Activated CD4-positive, alpha-beta memory T cell treated with anti-CD3 and anti-CD28 coated beads for 36 hours (primary cell): ENCODE measurements around the gene DOCK2. TPM values are rescaled to one million over a fixed set of nuclear protein-coding genes. Genes with fewer than 3 reads are reported as not detected.
"Not testable (repeated sequence)": the region's sequence is repeated elsewhere in the genome, so short reads cannot be mapped to it uniquely, and the experiment has no call there.

Experiments used
- CTCF ChIA-PET: fragments of 350-600 bp; sonication (Branson Sonifier 250); formaldehyde crosslinking; loops from one replicate; lab custom pipeline; 2021; ENCODE audit warnings: antibody characterized with exemption, inconsistent platforms; lab: Charles Lee
- POLR2A ChIA-PET: fragments of 350-600 bp; sonication (Branson Sonifier 250); formaldehyde crosslinking; loops from one replicate; lab custom pipeline; 2021; ENCODE audit warnings: antibody characterized with exemption; lab: Charles Lee
- DNase-seq: peaks from one replicate; pipeline ENCODE4 v3.0.0-alpha.2; 2020
- H3K27ac Mint-ChIP-seq: one replicate; pipeline ENCODE4 v1.8.0; 2021; ENCODE audit warnings: mixed read lengths
- H3K27me3 Mint-ChIP-seq: one replicate; pipeline ENCODE4 v1.8.0; 2021; ENCODE audit warnings: mixed read lengths
- H3K36me3 Mint-ChIP-seq: one replicate; pipeline ENCODE4 v1.8.0; 2021; ENCODE audit warnings: mixed read lengths
- H3K4me1 Mint-ChIP-seq: one replicate; pipeline ENCODE4 v1.8.0; 2021; ENCODE audit warnings: low read depth, mixed read lengths
- H3K4me3 Mint-ChIP-seq: one replicate; pipeline ENCODE4 v1.8.0; 2021; ENCODE audit warnings: mild to moderate bottlenecking, mixed read lengths
- H3K9me3 Mint-ChIP-seq: one replicate; pipeline ENCODE4 v1.8.0; 2021; ENCODE audit warnings: mixed read lengths
- intact Hi-C: fragments of 100-400 bp; cut with micrococcal nuclease; formaldehyde crosslinking; loops from one replicate; pipeline ENCODE4 v1.15.1; 2023
- total RNA-seq, 2 experiments: library from RNA; stranded (reverse); gene quantifications; one replicate each; pipeline ENCODE4 v1.2.3, GENCODE V29; 2021

Gene DOCK2
- total RNA-seq, 2 experiments from 2014 or later: 191 to 205 TPM

DNA sequence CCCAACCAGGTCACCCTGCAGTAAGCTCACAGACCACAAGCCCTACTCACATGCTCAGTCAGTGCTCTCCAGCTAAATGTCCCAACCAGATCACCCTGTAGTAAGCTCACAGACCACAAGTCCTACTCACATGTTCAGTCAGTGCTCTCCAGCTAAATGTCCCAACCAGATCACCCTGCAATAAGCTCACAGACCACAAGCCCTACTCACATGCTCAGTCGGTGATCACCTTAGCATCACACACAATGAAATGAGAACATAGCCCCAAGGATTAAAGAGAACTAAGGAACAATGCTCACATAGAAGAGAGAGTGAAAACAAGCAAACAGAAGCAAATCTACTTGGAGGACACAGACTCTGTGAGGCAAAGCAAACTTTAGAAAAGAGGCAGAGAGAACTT, 197.5 kb downstream of the DOCK2 start:
- POLR2A ChIA-PET, CTCF ChIA-PET, H3K4me3 Mint-ChIP-seq, intact Hi-C loops, H3K9me3 Mint-ChIP-seq, H3K27me3 Mint-ChIP-seq: not testable (repeated sequence)
- peak; percentile 20 for DNase-seq
- peaks cover 35% of the 10 kb centered on the region for H3K4me1 Mint-ChIP-seq
- peak overlapping the region; percentile 49 for H3K27ac Mint-ChIP-seq
- peaks cover 23% of the 10 kb centered on the region for H3K36me3 Mint-ChIP-seq

DNA sequence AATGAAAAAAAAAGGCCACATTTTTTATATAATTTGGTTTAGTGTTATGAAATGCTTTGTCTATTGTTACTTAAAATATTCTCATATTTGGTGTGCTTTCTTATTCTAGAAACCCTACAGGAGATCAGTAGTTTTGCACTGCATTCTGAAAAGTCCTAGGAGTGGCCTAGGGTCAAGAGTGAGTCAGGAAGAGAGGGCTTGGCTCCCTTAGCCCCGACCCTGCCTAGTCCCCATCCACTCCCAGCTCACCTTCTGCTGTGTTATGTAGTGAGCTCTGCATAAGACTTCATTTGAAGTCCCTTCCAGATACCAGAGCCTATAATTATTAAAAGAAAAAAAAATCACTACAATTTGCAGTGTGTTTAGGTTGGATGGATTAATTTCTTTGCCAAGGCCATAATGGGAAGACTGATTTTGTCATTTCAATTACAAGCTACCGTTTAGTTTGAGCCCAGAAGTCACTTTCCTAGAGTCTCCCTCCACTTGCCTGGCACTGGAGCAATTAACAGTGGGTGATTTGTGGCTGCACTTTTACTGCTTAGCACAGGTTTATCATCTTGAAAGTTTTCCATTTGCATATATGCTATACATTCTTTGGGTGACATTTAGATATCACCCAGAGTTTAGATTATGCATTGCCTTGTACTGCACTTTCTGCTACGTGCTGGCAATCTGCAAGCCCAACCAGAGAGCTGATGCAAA, 199.9 kb downstream of the DOCK2 start:
- Mint-ChIP-seq H3K27me3 (no peaks in the 10 kb centered on the region), H3K27ac (no peak overlapping the region), H3K9me3 (no peaks in the 10 kb centered on the region), H3K4me3 (no peak overlapping the region), H3K4me1 (peaks cover 30% of the 10 kb centered on the region), H3K36me3 (peaks cover 41% of the 10 kb centered on the region)
- DNase-seq: no peak
- CTCF ChIA-PET: no interaction called here
- POLR2A ChIA-PET: no interaction called here
- intact Hi-C loops: no loop called here

DNA sequence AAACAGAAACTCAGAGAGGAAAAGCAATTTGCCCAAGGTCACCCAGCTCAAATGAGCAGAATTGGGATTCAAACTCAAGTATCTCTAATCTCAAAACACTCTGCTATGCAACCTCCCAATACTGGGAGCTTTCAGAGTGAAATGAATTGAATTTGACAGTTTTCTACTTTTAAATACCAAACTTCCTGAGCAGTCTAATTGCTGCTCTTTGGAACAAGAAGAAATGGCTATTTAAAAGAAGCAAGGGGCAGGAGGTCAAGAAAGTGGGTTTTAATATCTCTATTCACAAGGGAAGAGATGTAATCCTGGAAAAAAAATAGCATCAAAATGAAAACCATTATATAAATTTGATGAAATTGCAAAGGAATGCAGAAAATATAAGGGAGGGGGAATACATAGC, 200.6 kb downstream of the DOCK2 start:
- ChIA-PET CTCF (no interaction called here), POLR2A (no interaction called here)
- no peaks in the 10 kb centered on the region for H3K27me3 Mint-ChIP-seq
- no peak overlapping the region for H3K27ac Mint-ChIP-seq
- no peak overlapping the region for H3K4me3 Mint-ChIP-seq
- no peak for DNase-seq
- intact Hi-C loops: no loop called here
- peaks cover 44% of the 10 kb centered on the region for H3K36me3 Mint-ChIP-seq
- peaks cover 25% of the 10 kb centered on the region for H3K4me1 Mint-ChIP-seq
- no peaks in the 10 kb centered on the region for H3K9me3 Mint-ChIP-seq

DNA sequence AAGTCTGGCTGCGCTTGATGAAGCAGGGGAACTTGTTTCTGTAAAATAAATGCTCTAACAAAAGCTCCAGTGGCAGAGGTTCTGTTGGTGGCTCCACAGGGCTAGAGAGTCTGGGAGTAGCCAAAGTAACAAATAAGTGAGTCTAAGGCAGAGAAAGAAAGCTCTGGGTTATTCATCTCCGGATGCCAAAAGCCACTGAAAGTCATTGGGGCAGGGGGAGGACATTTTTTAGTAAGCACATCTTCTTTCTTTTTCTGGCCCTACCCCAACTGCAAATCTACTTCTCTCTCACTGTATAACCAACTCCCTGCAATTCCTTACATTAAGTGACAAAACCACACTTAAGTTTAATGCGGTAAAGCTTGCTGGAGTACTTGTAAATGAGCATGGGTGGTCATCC, 201.6 kb downstream of the DOCK2 start:
- H3K27ac Mint-ChIP-seq: no peak overlapping the region

DNA sequence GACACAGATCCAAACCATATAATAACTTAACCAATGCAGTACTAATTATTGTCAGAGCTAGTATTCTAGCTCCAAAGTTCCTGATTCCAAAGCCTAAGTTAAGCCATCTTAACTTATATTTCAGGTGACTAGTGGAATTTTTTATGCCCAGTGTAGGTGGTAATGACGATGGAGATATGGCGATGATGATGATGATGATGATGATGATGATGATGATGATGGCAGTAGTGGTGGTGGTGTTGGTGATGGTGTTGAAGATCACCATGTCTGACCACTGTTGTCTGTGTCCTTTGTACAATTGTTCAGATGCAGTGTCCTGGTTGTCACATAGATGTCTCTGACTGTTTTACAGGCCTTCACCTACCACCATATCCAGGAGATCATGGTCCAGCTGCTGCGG, 203.3 kb downstream of the DOCK2 start:
- POLR2A ChIA-PET: no interaction called here
- Mint-ChIP-seq H3K27ac (no peak overlapping the region), H3K27me3 (no peaks in the 10 kb centered on the region), H3K36me3 (peaks cover 62% of the 10 kb centered on the region), H3K9me3 (no peaks in the 10 kb centered on the region), H3K4me1 (peaks cover 11% of the 10 kb centered on the region), H3K4me3 (no peak overlapping the region)
- DNase-seq: no peak
- CTCF ChIA-PET: no interaction called here
- intact Hi-C loops: no loop called here

More for the DNA sequence above, 201.6 kb downstream of the DOCK2 start:
- no peak overlapping the region for H3K4me3 Mint-ChIP-seq
- no peaks in the 10 kb centered on the region for H3K9me3 Mint-ChIP-seq
- DNase-seq: peak; percentile 18
- no peaks in the 10 kb centered on the region for H3K27me3 Mint-ChIP-seq
- ChIA-PET CTCF (no interaction called here), POLR2A (no interaction called here)
- peaks cover 50% of the 10 kb centered on the region for H3K36me3 Mint-ChIP-seq
- intact Hi-C loops: no loop called here
- peaks cover 17% of the 10 kb centered on the region for H3K4me1 Mint-ChIP-seq

DNA sequence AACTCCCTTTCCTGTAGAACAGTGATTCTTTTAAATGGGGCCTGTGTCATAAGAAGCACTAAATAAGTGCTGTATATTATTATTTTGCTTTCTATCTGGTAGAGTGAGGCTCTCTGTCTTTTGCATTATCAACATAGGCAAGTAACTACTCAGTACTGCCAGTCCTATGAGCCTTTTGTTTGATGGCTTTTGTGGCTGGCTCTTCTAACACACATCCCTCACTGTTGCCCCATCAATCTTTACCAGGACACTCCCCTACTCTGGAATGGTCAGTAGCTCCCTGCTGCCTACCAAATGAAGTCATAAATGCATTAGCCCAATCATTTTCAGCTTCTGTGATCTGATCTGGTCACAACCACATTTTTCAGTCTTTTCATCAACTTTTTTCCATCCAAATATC, 205.6 kb downstream of the DOCK2 start:
- ChIA-PET POLR2A (no interaction called here), CTCF (no interaction called here)
- H3K4me1 Mint-ChIP-seq: peaks cover 9% of the 10 kb centered on the region
- H3K9me3 Mint-ChIP-seq: peaks cover 2% of the 10 kb centered on the region
- no peak overlapping the region for H3K4me3 Mint-ChIP-seq
- H3K27me3 Mint-ChIP-seq: no peaks in the 10 kb centered on the region
- H3K27ac Mint-ChIP-seq: no peak overlapping the region
- intact Hi-C loops: no loop called here
- peaks cover 74% of the 10 kb centered on the region for H3K36me3 Mint-ChIP-seq
- no peak for DNase-seq

- ChIA-PET POLR2A (no interaction called here), CTCF (no interaction called here)
- Mint-ChIP-seq H3K4me1 (peaks cover 4% of the 10 kb centered on the region), H3K9me3 (peaks cover 41% of the 10 kb centered on the region), H3K27me3 (no peaks in the 10 kb centered on the region), H3K27ac (no peak overlapping the region), H3K4me3 (no peak overlapping the region), H3K36me3 (peaks cover 80% of the 10 kb centered on the region)
- intact Hi-C loops: no loop called here
- DNase-seq: no peak
Observed at GRCh38 chr5:169847519-169847918, 210.4 kb downstream of the DOCK2 start.

GRCh38 chr5:169848271-169848670, 211.2 kb downstream of the DOCK2 start:
- Mint-ChIP-seq H3K4me3 (no peak overlapping the region), H3K9me3 (peaks cover 47% of the 10 kb centered on the region), H3K4me1 (peaks cover 9% of the 10 kb centered on the region), H3K27me3 (no peaks in the 10 kb centered on the region), H3K36me3 (peaks cover 81% of the 10 kb centered on the region), H3K27ac (no peak overlapping the region)
- intact Hi-C loops: no loop called here
- CTCF ChIA-PET: no interaction called here
- DNase-seq: no peak
- POLR2A ChIA-PET: no interaction called here

GRCh38 chr5:169848792-169849191, 211.7 kb downstream of the DOCK2 start:
- Mint-ChIP-seq H3K27ac (no peak overlapping the region), H3K9me3 (peaks cover 47% of the 10 kb centered on the region), H3K4me1 (peaks cover 11% of the 10 kb centered on the region), H3K27me3 (no peaks in the 10 kb centered on the region), H3K36me3 (peaks cover 80% of the 10 kb centered on the region), H3K4me3 (no peak overlapping the region)
- DNase-seq: no peak
- CTCF ChIA-PET: no interaction called here
- intact Hi-C loops: no loop called here
- POLR2A ChIA-PET: no interaction called here

GRCh38 chr5:169850409-169850808, 213.3 kb downstream of the DOCK2 start:
- intact Hi-C loops: no loop called here
- Mint-ChIP-seq H3K36me3 (peaks cover 78% of the 10 kb centered on the region), H3K27me3 (no peaks in the 10 kb centered on the region), H3K4me3 (no peak overlapping the region), H3K27ac (no peak overlapping the region), H3K9me3 (peaks cover 49% of the 10 kb centered on the region), H3K4me1 (peaks cover 14% of the 10 kb centered on the region)
- POLR2A ChIA-PET: interaction anchor here (0.7 kb wide), 1 partner anchor 45 kb away, joined by 4 read pairs; no protein-coding TSS in a partner anchor
- CTCF ChIA-PET: interaction anchor here (0.8 kb wide), 1 partner anchor 17 kb away, joined by 3 read pairs; no protein-coding TSS in a partner anchor
- no peak for DNase-seq

DNA sequence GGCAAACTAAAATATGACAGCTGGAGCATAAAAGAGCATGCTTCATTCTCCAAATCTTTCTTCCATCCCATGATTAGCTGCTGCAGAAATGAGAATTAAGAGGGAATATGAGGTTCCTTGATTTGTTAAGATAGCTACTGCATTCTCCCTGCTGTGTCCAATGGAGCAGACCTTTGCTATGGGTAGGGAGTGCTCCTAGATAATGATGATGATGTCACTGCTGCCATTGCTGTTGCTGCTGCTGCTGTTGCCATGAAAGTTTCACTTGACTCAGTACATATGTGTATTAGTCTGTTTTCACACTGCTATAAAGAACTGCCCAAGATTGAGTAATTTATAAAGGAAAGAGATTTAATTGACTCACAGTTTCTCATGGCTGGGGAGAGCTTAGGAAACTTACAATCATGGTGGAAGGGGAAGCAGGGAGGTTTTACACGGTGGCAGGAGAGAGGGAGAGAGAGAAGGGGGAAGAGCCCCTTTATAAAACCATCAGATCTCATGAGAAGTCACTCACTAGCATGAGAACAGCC, 214.3 kb downstream of the DOCK2 start:
- Mint-ChIP-seq H3K36me3 (peaks cover 84% of the 10 kb centered on the region), H3K4me1 (peaks cover 23% of the 10 kb centered on the region), H3K27ac (no peak overlapping the region), H3K27me3 (no peaks in the 10 kb centered on the region), H3K4me3 (no peak overlapping the region), H3K9me3 (peaks cover 53% of the 10 kb centered on the region)
- intact Hi-C loops: no loop called here
- ChIA-PET POLR2A (interaction anchor here (0.7 kb wide), 1 partner anchor 46 kb away, joined by 4 read pairs; no protein-coding TSS in a partner anchor), CTCF (interaction anchor here (0.5 kb wide), 1 partner anchor 31 kb away, joined by 3 read pairs; no protein-coding TSS in a partner anchor)
- no peak for DNase-seq

DNA sequence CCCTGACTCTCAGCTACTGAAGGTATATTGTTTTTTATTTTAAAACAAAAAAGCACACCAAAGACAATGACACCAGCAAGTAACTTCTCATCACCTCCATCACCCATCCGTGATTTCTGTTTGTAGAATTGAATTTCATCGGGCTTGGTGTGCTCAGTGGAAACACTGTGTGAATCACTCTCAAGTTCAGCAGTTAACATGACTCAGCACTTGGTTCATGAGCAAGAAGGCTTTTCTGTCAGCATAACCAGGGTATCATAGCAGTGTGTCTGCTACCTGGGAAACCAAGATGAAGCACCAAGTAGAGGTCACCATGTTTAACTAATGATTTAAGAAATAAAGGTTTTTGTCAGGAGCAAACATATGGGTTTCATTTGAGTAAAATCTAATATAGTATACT, 219.5 kb downstream of the DOCK2 start:
- H3K27me3 Mint-ChIP-seq: no peaks in the 10 kb centered on the region
- H3K36me3 Mint-ChIP-seq: peaks cover 48% of the 10 kb centered on the region
- no peak overlapping the region for H3K4me3 Mint-ChIP-seq
- POLR2A ChIA-PET: no interaction called here
- H3K9me3 Mint-ChIP-seq: peaks cover 22% of the 10 kb centered on the region
- peak overlapping the region; percentile 28 for H3K27ac Mint-ChIP-seq
- peak; percentile 18 for DNase-seq
- CTCF ChIA-PET: no interaction called here
- peaks cover 43% of the 10 kb centered on the region for H3K4me1 Mint-ChIP-seq
- intact Hi-C loops: loop anchor here (1.0 kb wide), 1 partner anchor 53 kb away; no protein-coding TSS in a partner anchor

GRCh38 chr5:169860585-169860984, 223.5 kb downstream of the DOCK2 start:
- ChIA-PET POLR2A (no interaction called here), CTCF (no interaction called here)
- H3K4me3 Mint-ChIP-seq: no peak overlapping the region
- peaks cover 21% of the 10 kb centered on the region for H3K36me3 Mint-ChIP-seq
- H3K4me1 Mint-ChIP-seq: peaks cover 32% of the 10 kb centered on the region
- DNase-seq: no peak
- intact Hi-C loops: no loop called here
- peaks cover 2% of the 10 kb centered on the region for H3K9me3 Mint-ChIP-seq
- no peaks in the 10 kb centered on the region for H3K27me3 Mint-ChIP-seq
- H3K27ac Mint-ChIP-seq: no peak overlapping the region
